ENCODE measurements around the gene FOSL1.

The FOSL1 gene

DNA sequence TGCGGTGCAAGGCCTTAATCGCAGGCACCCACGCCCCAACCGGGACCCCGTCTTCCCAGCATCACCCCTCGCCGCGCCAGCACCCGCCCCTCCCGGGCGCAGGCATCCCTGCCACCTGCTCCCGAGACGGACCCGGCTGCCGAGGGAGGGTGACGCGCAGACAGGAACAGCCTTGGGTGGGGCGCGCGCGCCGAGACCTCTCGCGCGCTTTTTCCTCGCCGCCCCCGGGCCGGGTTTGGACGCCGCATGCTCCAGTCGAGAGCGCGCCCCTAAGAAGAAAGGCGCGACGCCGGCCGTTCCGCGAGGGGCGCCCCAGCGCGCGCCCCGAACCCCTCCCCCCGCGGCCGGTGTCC, 42.7 kb downstream of the FOSL1 start:
- H3K4me3 ChIP-seq (replicated peaks; ENCODE audit: insufficient read depth, low read length) = peak overlapping the region; percentile 91
- peak overlapping the region; percentile 94 for H3K27ac ChIP-seq (replicated peaks)
- TF ChIP-seq, protein P1, sequence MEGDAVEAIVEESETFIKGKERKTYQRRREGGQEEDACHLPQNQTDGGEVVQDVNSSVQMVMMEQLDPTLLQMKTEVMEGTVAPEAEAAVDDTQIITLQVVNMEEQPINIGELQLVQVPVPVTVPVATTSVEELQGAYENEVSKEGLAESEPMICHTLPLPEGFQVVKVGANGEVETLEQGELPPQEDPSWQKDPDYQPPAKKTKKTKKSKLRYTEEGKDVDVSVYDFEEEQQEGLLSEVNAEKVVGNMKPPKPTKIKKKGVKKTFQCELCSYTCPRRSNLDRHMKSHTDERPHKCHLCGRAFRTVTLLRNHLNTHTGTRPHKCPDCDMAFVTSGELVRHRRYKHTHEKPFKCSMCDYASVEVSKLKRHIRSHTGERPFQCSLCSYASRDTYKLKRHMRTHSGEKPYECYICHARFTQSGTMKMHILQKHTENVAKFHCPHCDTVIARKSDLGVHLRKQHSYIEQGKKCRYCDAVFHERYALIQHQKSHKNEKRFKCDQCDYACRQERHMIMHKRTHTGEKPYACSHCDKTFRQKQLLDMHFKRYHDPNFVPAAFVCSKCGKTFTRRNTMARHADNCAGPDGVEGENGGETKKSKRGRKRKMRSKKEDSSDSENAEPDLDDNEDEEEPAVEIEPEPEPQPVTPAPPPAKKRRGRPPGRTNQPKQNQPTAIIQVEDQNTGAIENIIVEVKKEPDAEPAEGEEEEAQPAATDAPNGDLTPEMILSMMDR (IDR thresholded peaks at IDR 0.05; ENCODE audit: insufficient read depth, low read length) = no peak
- TF ChIP-seq GABPA (IDR thresholded peaks at IDR 0.05; ENCODE audit: low read depth) = no peak
- TF ChIP-seq POLR2AphosphoS5 (IDR thresholded peaks at IDR 0.05; ENCODE audit: low read depth) = no peak
- no peak for TF ChIP-seq SPI1 (IDR thresholded peaks at IDR 0.05; ENCODE audit: borderline replicate concordance, low read depth)
- TF ChIP-seq, protein P2, sequence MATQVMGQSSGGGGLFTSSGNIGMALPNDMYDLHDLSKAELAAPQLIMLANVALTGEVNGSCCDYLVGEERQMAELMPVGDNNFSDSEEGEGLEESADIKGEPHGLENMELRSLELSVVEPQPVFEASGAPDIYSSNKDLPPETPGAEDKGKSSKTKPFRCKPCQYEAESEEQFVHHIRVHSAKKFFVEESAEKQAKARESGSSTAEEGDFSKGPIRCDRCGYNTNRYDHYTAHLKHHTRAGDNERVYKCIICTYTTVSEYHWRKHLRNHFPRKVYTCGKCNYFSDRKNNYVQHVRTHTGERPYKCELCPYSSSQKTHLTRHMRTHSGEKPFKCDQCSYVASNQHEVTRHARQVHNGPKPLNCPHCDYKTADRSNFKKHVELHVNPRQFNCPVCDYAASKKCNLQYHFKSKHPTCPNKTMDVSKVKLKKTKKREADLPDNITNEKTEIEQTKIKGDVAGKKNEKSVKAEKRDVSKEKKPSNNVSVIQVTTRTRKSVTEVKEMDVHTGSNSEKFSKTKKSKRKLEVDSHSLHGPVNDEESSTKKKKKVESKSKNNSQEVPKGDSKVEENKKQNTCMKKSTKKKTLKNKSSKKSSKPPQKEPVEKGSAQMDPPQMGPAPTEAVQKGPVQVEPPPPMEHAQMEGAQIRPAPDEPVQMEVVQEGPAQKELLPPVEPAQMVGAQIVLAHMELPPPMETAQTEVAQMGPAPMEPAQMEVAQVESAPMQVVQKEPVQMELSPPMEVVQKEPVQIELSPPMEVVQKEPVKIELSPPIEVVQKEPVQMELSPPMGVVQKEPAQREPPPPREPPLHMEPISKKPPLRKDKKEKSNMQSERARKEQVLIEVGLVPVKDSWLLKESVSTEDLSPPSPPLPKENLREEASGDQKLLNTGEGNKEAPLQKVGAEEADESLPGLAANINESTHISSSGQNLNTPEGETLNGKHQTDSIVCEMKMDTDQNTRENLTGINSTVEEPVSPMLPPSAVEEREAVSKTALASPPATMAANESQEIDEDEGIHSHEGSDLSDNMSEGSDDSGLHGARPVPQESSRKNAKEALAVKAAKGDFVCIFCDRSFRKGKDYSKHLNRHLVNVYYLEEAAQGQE (IDR thresholded peaks at IDR 0.05; ENCODE audit: insufficient replicate concordance, low read depth) = no peak
- peak in 1 of 2 experiments; percentile 68 for DNase-seq (ENCODE audit: low read depth in 1 of 2, low spot score in 1 of 2)
- H3K27me3 ChIP-seq (ENCODE audit: insufficient read depth, poor library complexity, severe bottlenecking) = no peaks in the 10 kb centered on the region

DNA sequence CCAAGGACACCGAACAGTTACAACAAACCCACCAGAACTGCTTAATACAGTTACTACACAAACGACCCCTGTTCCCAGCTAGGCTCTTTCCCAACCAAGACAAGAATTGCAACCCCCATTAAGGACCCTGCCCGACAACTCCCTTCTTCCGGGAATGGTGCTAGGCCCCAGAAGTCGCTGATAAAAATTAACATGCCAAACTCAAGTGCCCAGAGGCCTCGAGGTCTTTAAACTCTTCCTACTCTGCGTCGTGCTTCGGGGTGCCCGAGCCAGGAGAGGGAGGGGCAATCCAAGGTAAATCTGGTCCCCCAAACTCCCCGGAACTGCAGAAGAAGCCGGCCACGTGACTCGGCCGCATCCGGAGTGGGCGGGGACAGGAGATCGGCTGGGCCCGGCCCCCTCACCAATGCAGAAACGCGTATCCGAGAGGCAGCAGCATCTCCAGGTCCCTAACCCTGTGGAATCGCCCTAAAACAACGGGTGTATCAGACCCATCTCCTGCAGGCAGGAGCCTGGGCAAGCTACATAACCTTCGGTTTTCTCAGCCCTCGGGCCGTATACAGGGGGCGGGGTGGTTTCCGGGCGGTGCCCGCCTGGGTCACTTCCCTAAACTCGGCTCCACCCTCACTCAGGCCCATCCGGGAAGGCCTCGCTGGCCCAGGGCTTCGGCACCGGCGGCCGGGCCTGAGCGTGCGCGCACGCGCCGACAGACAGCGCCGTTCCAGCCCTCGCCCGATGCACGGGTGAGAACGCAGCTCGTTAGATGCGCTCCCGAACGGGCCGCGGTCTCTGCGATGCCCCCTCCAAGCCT, 43.3 kb downstream of the FOSL1 start:
- TF ChIP-seq SPI1 (IDR thresholded peaks at IDR 0.05; ENCODE audit: borderline replicate concordance, low read depth) (peak; percentile 94), POLR2AphosphoS5 (IDR thresholded peaks at IDR 0.05; ENCODE audit: low read depth) (peak; percentile 59; the same call in 1 of the 2 replicates), GABPA (IDR thresholded peaks at IDR 0.05; ENCODE audit: low read depth) (peak; percentile 43; the same call in 1 of the 2 replicates)
- TF ChIP-seq, protein P1 (IDR thresholded peaks at IDR 0.05; ENCODE audit: insufficient read depth, low read length) = no peak
- TF ChIP-seq, protein P2 (IDR thresholded peaks at IDR 0.05; ENCODE audit: insufficient replicate concordance, low read depth) = no peak
- H3K4me3 ChIP-seq (replicated peaks; ENCODE audit: insufficient read depth, low read length) = peak overlapping the region; percentile 91

DNA sequence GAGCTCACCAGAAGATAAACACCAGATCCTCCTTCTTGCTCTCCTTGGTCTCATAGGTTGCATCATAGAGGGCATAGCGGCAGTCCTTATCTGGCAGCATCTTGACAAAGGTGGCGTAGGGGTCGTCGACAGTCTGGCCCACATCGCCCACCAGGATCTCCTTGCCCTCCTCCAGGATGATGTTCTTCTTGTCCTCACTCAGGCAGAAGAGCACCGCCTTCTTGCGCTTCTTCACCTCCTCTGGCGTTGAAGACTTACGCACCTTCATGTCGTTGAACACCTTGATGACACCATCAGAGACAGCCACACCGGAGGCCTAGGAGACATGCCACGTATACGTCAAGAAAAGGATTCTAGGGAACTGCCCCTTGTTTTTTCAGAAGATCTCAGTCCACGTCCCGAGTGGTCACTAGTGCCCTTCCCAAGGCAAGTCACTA, 44.2 kb downstream of the FOSL1 start:
- Histone ChIP-seq H3K27me3 (ENCODE audit: insufficient read depth, poor library complexity, severe bottlenecking) (no peaks in the 10 kb centered on the region), H3K4me3 (replicated peaks; ENCODE audit: insufficient read depth, low read length) (peak overlapping the region; percentile 91), H3K27ac (replicated peaks) (no peak overlapping the region)
- TF ChIP-seq POLR2AphosphoS5 (IDR thresholded peaks at IDR 0.05; ENCODE audit: low read depth) (no peak), SPI1 (IDR thresholded peaks at IDR 0.05; ENCODE audit: borderline replicate concordance, low read depth) (no peak), GABPA (IDR thresholded peaks at IDR 0.05; ENCODE audit: low read depth) (no peak)
- TF ChIP-seq, protein P2 (IDR thresholded peaks at IDR 0.05; ENCODE audit: insufficient replicate concordance, low read depth) = no peak
- TF ChIP-seq, protein P1 (IDR thresholded peaks at IDR 0.05; ENCODE audit: insufficient read depth, low read length) = no peak
- DNase-seq (ENCODE audit: low read depth in 1 of 2, low spot score in 1 of 2) = no peak

More for the DNA sequence above, 43.3 kb downstream of the FOSL1 start:
- DNase-seq (ENCODE audit: low read depth in 1 of 2, low spot score in 1 of 2) = peak in 1 of 2 experiments; percentile 87
- Histone ChIP-seq H3K27ac (replicated peaks) (peak overlapping the region; percentile 94), H3K27me3 (ENCODE audit: insufficient read depth, poor library complexity, severe bottlenecking) (no peaks in the 10 kb centered on the region)
